Measurements from ENCODE around the gene COMT. TPM values are rescaled to one million over a fixed set of nuclear protein-coding genes. Genes with fewer than 3 reads are reported as not detected.

COMT gene
- total and polyA plus RNA-seq, 9 of the 15 experiments (the other 6 are each of a cell fraction or from before 2014, with no cell fraction given): 12.5 to 351 (median 155) TPM

GRCh38 chr22:19988965-19989724, 47.6 kb downstream of the COMT start (continued):
- TF ChIP-seq MLX (CRISPR knock-in tag; conservative IDR thresholded peaks at IDR 0.05) (no peak), MNT (conservative IDR thresholded peaks at IDR 0.05) (no peak), NR1H2 (CRISPR knock-in tag; IDR thresholded peaks at IDR 0.05) (no peak), EP400 (IDR thresholded peaks at IDR 0.05) (no peak), ZNF766 (CRISPR knock-in tag; conservative IDR thresholded peaks at IDR 0.05) (0 out of 2 replicates have a peak, but pooled peaks have one; percentile 24), PRDM10 (IDR thresholded peaks at IDR 0.05; ENCODE audit: partially characterized antibody) (peak; percentile 49), CEBPB (tag; IDR thresholded peaks at IDR 0.05) (no peak), ZC3H8 (IDR thresholded peaks at IDR 0.05) (no peak), SP1 (CRISPR knock-in tag; IDR thresholded peaks at IDR 0.05) (no peak), SUPT5H (IDR thresholded peaks at IDR 0.05) (no peak), NR2C2 (CRISPR knock-in tag; IDR thresholded peaks at IDR 0.05) (no peak), NR2C2 (tag; IDR thresholded peaks at IDR 0.05) (peak; percentile 77; the same call in 1 of the 2 replicates), ELF1 (tag; IDR thresholded peaks at IDR 0.05) (no peak; the same call in 1 of the 2 replicates), MED1 (CRISPR knock-in tag; IDR thresholded peaks at IDR 0.05; ENCODE audit: borderline replicate concordance) (no peak), ELK3 (CRISPR knock-in tag; IDR thresholded peaks at IDR 0.05) (no peak), NONO (IDR thresholded peaks at IDR 0.05; ENCODE audit: low read depth in 2 of 2, low read length in 1 of 2) (no peak), NCOA4 (IDR thresholded peaks at IDR 0.05; ENCODE audit: partially characterized antibody) (no peak), BRF1 (IDR thresholded peaks at IDR 0.05; ENCODE audit: borderline replicate concordance, extremely low read depth, insufficient read length) (no peak), BRD9 (IDR thresholded peaks at IDR 0.05; ENCODE audit: low read depth, partially characterized antibody) (no peak), POU5F1 (IDR thresholded peaks at IDR 0.05; ENCODE audit: borderline replicate concordance, low read depth, low read length, partially characterized antibody) (no peak), ZSCAN32 (CRISPR knock-in tag; IDR thresholded peaks at IDR 0.05) (no peak), ATF7 (IDR thresholded peaks at IDR 0.05) (peak; percentile 60)
